ENCODE measurements around the gene GRM8.

The GRM8 gene

DNA sequence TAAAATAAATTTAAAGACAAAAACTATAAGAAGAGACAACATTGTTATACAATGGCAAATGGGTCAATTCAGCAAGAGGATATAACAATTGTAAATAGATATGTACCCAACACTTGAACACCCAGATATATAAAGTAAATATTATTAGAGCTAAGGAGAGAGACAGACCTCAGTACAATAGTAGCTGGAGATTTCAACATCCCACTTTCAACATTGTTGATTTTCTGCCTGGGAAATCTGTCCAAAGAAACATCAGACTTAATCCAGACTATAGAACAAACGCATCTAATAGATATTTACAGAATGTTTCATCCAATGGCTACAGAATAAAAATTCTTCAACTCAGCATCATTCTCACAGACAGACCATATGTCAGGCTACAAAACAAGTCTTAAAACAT lies 256.1 kb downstream of the GRM8 start:
- TF ChIP-seq, protein P1, sequence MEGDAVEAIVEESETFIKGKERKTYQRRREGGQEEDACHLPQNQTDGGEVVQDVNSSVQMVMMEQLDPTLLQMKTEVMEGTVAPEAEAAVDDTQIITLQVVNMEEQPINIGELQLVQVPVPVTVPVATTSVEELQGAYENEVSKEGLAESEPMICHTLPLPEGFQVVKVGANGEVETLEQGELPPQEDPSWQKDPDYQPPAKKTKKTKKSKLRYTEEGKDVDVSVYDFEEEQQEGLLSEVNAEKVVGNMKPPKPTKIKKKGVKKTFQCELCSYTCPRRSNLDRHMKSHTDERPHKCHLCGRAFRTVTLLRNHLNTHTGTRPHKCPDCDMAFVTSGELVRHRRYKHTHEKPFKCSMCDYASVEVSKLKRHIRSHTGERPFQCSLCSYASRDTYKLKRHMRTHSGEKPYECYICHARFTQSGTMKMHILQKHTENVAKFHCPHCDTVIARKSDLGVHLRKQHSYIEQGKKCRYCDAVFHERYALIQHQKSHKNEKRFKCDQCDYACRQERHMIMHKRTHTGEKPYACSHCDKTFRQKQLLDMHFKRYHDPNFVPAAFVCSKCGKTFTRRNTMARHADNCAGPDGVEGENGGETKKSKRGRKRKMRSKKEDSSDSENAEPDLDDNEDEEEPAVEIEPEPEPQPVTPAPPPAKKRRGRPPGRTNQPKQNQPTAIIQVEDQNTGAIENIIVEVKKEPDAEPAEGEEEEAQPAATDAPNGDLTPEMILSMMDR (IDR thresholded peaks at IDR 0.05; ENCODE audit: insufficient read depth, low read length, missing control alignments) = no peak
- DNase-seq (ENCODE audit: low read depth, low spot score) = no peak
- CTCF ChIA-PET = no interaction called here
- no peak overlapping the region for H3K4me3 ChIP-seq (ENCODE audit: low read depth, low read length)
- POLR2A ChIA-PET = no interaction called here

GRCh38 chr7:126993626-126994213 lies 259.0 kb downstream of the GRM8 start:
- ChIA-PET CTCF (no interaction called here), POLR2A (no interaction called here)
- TF ChIP-seq, protein P1 (IDR thresholded peaks at IDR 0.05; ENCODE audit: insufficient read depth, low read length, missing control alignments) = no peak
- no peak for DNase-seq (ENCODE audit: low read depth, low spot score)
- H3K4me3 ChIP-seq (ENCODE audit: low read depth, low read length) = no peak overlapping the region

DNA sequence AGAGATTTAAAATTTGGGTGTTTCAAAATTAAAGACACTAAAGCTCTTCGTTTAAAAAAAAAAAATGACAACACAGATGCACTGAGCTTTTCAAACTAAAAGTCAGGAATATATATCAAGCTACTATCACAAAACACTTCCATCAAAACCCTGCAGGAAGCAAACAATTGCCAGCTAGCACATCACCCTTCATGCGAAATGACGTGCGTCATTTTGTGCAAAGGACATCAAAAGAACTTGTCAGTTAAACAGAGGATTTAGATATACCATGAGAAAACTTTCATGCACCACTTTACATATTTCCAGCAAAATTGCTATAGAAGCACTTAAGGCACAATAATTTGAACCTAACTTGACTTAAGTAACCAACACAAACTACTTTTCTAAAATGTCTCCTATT lies 264.7 kb downstream of the GRM8 start:
- TF ChIP-seq, protein P1 (IDR thresholded peaks at IDR 0.05; ENCODE audit: insufficient read depth, low read length, missing control alignments) = no peak
- ChIA-PET CTCF (no interaction called here), POLR2A (no interaction called here)
- no peak overlapping the region for H3K4me3 ChIP-seq (ENCODE audit: low read depth, low read length)
- DNase-seq (ENCODE audit: low read depth, low spot score) = no peak

GRCh38 chr7:126979722-126980121 lies 273.0 kb downstream of the GRM8 start:
- ChIA-PET POLR2A (no interaction called here), CTCF (no interaction called here)
- TF ChIP-seq, protein P1 (IDR thresholded peaks at IDR 0.05; ENCODE audit: insufficient read depth, low read length, missing control alignments) = no peak
- DNase-seq (ENCODE audit: low read depth, low spot score) = no peak
- H3K4me3 ChIP-seq (ENCODE audit: low read depth, low read length) = no peak overlapping the region

DNA sequence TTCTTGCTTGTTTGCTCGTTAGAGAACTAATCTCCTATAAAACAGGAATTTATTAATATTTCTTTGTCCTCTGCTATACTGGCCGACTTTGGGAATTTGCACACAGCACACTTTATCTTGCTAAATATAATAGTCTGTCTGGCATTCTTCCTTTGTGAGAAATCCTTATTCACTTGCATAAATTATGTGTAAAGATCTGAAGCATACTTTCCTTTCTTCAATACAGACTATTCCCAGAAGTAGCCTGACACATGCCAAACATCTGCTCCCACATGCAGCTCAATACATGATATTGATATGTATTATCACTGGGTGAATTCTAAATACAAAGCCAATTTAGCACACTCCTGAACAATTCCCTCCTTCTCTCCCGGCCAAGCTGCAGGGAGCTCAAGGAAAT lies 273.9 kb downstream of the GRM8 start:
- ChIA-PET POLR2A (no interaction called here), CTCF (no interaction called here)
- no peak for DNase-seq (ENCODE audit: low read depth, low spot score)
- TF ChIP-seq, protein P1 (IDR thresholded peaks at IDR 0.05; ENCODE audit: insufficient read depth, low read length, missing control alignments) = no peak
- no peak overlapping the region for H3K4me3 ChIP-seq (ENCODE audit: low read depth, low read length)

- POLR2A ChIA-PET = no interaction called here
- TF ChIP-seq, protein P1 (IDR thresholded peaks at IDR 0.05; ENCODE audit: insufficient read depth, low read length, missing control alignments) = no peak
- DNase-seq (ENCODE audit: low read depth, low spot score) = no peak
- H3K4me3 ChIP-seq (ENCODE audit: low read depth, low read length) = no peak overlapping the region
- CTCF ChIA-PET = no interaction called here
Observed at GRCh38 chr7:126973066-126973465, 279.7 kb downstream of the GRM8 start.

Data from AG04449 (cell line).